Measurements from ENCODE around the gene ZNF594. TPM values are rescaled to one million over a fixed set of nuclear protein-coding genes. Genes with fewer than 3 reads are reported as not detected.

Gene ZNF594
- total and polyA plus RNA-seq, 10 of the 15 experiments (the other 5 are each of a cell fraction or from before 2014, with no cell fraction given): 0.98 to 14.3 (median 11.1) TPM

- TF ChIP-seq HCFC1 (IDR thresholded peaks at IDR 0.05; ENCODE audit: low read length) (peak; percentile 63), BRCA1 (IDR thresholded peaks at IDR 0.05; ENCODE audit: low read depth, low read length) (no peak), CREM (IDR thresholded peaks at IDR 0.05; ENCODE audit: low read depth) (no peak; the same call in 1 of the 2 replicates), GABPA (IDR thresholded peaks at IDR 0.05; ENCODE audit: low read depth) (peak; percentile 82; the same call in 1 of the 2 replicates), TCF12 (IDR thresholded peaks at IDR 0.05; ENCODE audit: low read depth, low read length) (no peak), JUND (IDR thresholded peaks at IDR 0.05; ENCODE audit: low read depth, low read length) (no peak), ZNF384 (IDR thresholded peaks at IDR 0.05; ENCODE audit: borderline replicate concordance, low read depth, low read length) (no peak), ETV6 (conservative IDR thresholded peaks at IDR 0.05 in 1 of 2, IDR thresholded peaks at IDR 0.05 in 1 of 2; ENCODE audit: borderline replicate concordance in 1 of 2, low read depth in 1 of 2) (no peak), GATAD2B (conservative IDR thresholded peaks at IDR 0.05; ENCODE audit: low read depth) (no peak; the same call in none of the 2 replicates), E2F8 (IDR thresholded peaks at IDR 0.05; ENCODE audit: low read depth, partially characterized antibody) (no peak), CHD2 (IDR thresholded peaks at IDR 0.05; ENCODE audit: borderline replicate concordance, low read depth, low read length) (0 out of 2 replicates have a peak, but pooled peaks have one; percentile 31), RBBP5 (conservative IDR thresholded peaks at IDR 0.05) (no peak), REST (IDR thresholded peaks at IDR 0.05; ENCODE audit: low read depth, low read length) (no peak)
- TF ChIP-seq, protein P1, sequence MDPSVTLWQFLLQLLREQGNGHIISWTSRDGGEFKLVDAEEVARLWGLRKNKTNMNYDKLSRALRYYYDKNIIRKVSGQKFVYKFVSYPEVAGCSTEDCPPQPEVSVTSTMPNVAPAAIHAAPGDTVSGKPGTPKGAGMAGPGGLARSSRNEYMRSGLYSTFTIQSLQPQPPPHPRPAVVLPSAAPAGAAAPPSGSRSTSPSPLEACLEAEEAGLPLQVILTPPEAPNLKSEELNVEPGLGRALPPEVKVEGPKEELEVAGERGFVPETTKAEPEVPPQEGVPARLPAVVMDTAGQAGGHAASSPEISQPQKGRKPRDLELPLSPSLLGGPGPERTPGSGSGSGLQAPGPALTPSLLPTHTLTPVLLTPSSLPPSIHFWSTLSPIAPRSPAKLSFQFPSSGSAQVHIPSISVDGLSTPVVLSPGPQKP (IDR thresholded peaks at IDR 0.05; ENCODE audit: low read depth, low read length): peak; percentile 93
- TF ChIP-seq, protein P2, sequence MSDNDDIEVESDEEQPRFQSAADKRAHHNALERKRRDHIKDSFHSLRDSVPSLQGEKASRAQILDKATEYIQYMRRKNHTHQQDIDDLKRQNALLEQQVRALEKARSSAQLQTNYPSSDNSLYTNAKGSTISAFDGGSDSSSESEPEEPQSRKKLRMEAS (IDR thresholded peaks at IDR 0.05; ENCODE audit: low read depth, low read length): no peak; the same call in none of the 2 replicates
- TF ChIP-seq, protein P3, sequence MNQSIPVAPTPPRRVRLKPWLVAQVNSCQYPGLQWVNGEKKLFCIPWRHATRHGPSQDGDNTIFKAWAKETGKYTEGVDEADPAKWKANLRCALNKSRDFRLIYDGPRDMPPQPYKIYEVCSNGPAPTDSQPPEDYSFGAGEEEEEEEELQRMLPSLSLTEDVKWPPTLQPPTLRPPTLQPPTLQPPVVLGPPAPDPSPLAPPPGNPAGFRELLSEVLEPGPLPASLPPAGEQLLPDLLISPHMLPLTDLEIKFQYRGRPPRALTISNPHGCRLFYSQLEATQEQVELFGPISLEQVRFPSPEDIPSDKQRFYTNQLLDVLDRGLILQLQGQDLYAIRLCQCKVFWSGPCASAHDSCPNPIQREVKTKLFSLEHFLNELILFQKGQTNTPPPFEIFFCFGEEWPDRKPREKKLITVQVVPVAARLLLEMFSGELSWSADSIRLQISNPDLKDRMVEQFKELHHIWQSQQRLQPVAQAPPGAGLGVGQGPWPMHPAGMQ (IDR thresholded peaks at IDR 0.05; ENCODE audit: borderline replicate concordance): no peak
Observed at GRCh38 chr17:5191541-5192417, at the start of gene ZNF594 (continued).

Measured in GM12878 (cell line).